ENCODE data around the gene MYO18B. TPM values are rescaled to one million over a fixed set of nuclear protein-coding genes. Genes with fewer than 3 reads are reported as not detected.

The MYO18B gene
- total and polyA plus RNA-seq, 2 donors (not counting 3 experiments of a cell fraction or from before 2014, with no cell fraction given), result 0.01 TPM; not detected in 1

- TF ChIP-seq CTCF (IDR thresholded peaks at IDR 0.05; ENCODE audit: extremely low read depth in 1 of 2, insufficient read depth in 1 of 2, low read depth in 1 of 2, low read length in 2 of 2) (no peak), FOS (IDR thresholded peaks at IDR 0.05; ENCODE audit: borderline replicate concordance, insufficient read depth, low read length) (no peak), GATA2 (IDR thresholded peaks at IDR 0.05; ENCODE audit: insufficient read depth, insufficient read length, low read depth, low read length) (no peak), MAX (IDR thresholded peaks at IDR 0.05; ENCODE audit: insufficient read depth, insufficient read length) (no peak), POLR2A (IDR thresholded peaks at IDR 0.05; ENCODE audit: low read depth, low read length) (no peak), EZH2 (IDR thresholded peaks at IDR 0.05; ENCODE audit: borderline replicate concordance, low read depth, low read length, severe bottlenecking) (no peak), MYC (IDR thresholded peaks at IDR 0.05; ENCODE audit: low read depth, low read length) (no peak), JUN (IDR thresholded peaks at IDR 0.05; ENCODE audit: borderline replicate concordance, insufficient read depth, insufficient read length, low read depth) (no peak), POLR2AphosphoS5 (IDR thresholded peaks at IDR 0.05; ENCODE audit: insufficient read depth, low read depth, low read length) (no peak)
- dilution Hi-C loops (cut with MboI; ENCODE audit: extremely low pct_ligation_motif_present, low sequenced_read_pairs), result no loop called here
- POLR2A ChIA-PET, result no interaction called here
- Histone ChIP-seq H4K20me1 (replicated peaks; ENCODE audit: control insufficient read depth, extremely low read depth, insufficient read depth, low read length) (no peaks in the 10 kb centered on the region), H3K4me1 (ENCODE audit: control insufficient read depth, extremely low read depth, insufficient read depth, low read length) (no peaks in the 10 kb centered on the region), H3K36me3 (ENCODE audit: control insufficient read depth in 2 of 2, extremely low read depth in 1 of 2, insufficient read depth in 2 of 2, low read length in 2 of 2) (no peaks in the 10 kb centered on the region), H3K4me2 (ENCODE audit: insufficient read depth, low read length) (no peak overlapping the region), H3K27me3 (ENCODE audit: control insufficient read depth in 2 of 2, insufficient read depth in 2 of 2, low read length in 2 of 2) (no peaks in the 10 kb centered on the region), H2AFZ (ENCODE audit: low read depth, low read length) (no peak overlapping the region), H3K9me3 (replicated peaks; ENCODE audit: control insufficient read depth, insufficient read depth, low read length) (no peaks in the 10 kb centered on the region), H3K9ac (replicated peaks; ENCODE audit: extremely low read depth, insufficient read depth, low read length) (no peak overlapping the region), H3K9me1 (replicated peaks; ENCODE audit: control insufficient read depth, extremely low read depth, insufficient read depth, low read length) (no peaks in the 10 kb centered on the region), H3K27ac (ENCODE audit: insufficient read depth, low read depth, low read length) (no peak overlapping the region), H3K4me3 (replicated peaks in 1 of 3; ENCODE audit: insufficient read depth in 1 of 3, low read depth in 1 of 3, low read length in 3 of 3) (no peak overlapping the region), H3K79me2 (ENCODE audit: control insufficient read depth, insufficient read depth, low read length) (no peaks in the 10 kb centered on the region)
- DNase-seq (ENCODE audit: low read depth, low spot score) (no peak), FAIRE-seq (no peak)
- intact Hi-C loops (cut with micrococcal nuclease), result no loop called here
- BruUV-seq (replicated peaks), result no TSS peak
- CTCF ChIA-PET, result interaction anchor here (1.3 to 2.3 kb wide), 2 partner anchors 10 to 76 kb away, joined by 3 to 8 read pairs; no protein-coding TSS in a partner anchor
These were observed 45.2 kb upstream of the MYO18B start for GRCh38 chr22:25696763-25697162.

Data from endothelial cell of umbilical vein (primary cell).